Activated CD8-positive, alpha-beta T cell treated with anti-CD3 and anti-CD28 coated beads for 36 hours (primary cell): ENCODE measurements around the gene IRGC. TPM values are rescaled to one million over a fixed set of nuclear protein-coding genes. Genes with fewer than 3 reads are reported as not detected.

Source experiments
- ATAC-seq: fragments of 200-7000 bp; cut with Tn5 transposase; one replicate; pipeline ENCODE4 v1.10.0; 2021; ENCODE audit warnings: mild to moderate bottlenecking, moderate library complexity
- CTCF ChIA-PET: fragments of 350-600 bp; sonication (Branson Sonifier 250); formaldehyde crosslinking; loops from one replicate; lab custom pipeline; 2021; ENCODE audit warnings: antibody characterized with exemption; lab: Charles Lee
- POLR2A ChIA-PET: fragments of 350-600 bp; sonication (Branson Sonifier 250); formaldehyde crosslinking; loops from one replicate; lab custom pipeline; 2021; ENCODE audit warnings: antibody characterized with exemption; lab: Charles Lee
- DNase-seq: peaks from one replicate; pipeline ENCODE4 v3.0.0-alpha.2; 2020
- H3K27ac Mint-ChIP-seq: one replicate; pipeline ENCODE4 v1.8.0; 2021; ENCODE audit warnings: mild to moderate bottlenecking, mixed read lengths
- H3K27me3 Mint-ChIP-seq: one replicate; pipeline ENCODE4 v1.8.0; 2021; ENCODE audit warnings: mixed read lengths
- H3K36me3 Mint-ChIP-seq: one replicate; pipeline ENCODE4 v1.8.0; 2021; ENCODE audit warnings: low read depth, mixed read lengths
- H3K4me1 Mint-ChIP-seq: one replicate; pipeline ENCODE4 v1.8.0; 2021; ENCODE audit warnings: low read depth, mixed read lengths
- H3K4me3 Mint-ChIP-seq: one replicate; pipeline ENCODE4 v1.8.0; 2021; ENCODE audit warnings: mild to moderate bottlenecking, moderate library complexity, mixed read lengths
- H3K9me3 Mint-ChIP-seq: one replicate; pipeline ENCODE4 v1.8.0; 2021; ENCODE audit warnings: mixed read lengths
- intact Hi-C: fragments of 100-400 bp; cut with micrococcal nuclease; formaldehyde crosslinking; loops from one replicate; pipeline ENCODE4 v1.10.0; 2022
- total RNA-seq, 2 experiments: library from RNA; stranded (reverse); gene quantifications; one replicate each; pipeline ENCODE4 v1.2.3, GENCODE V29; 2021
- TF ChIP-seq, protein P1 (sequence below): fragments of 200-600 bp; IDR thresholded peaks from one replicate; pipeline ENCODE4 v1.8.0; 2022; ENCODE audit warnings: antibody characterized with exemption, mild to moderate bottlenecking

Gene IRGC
- total RNA-seq, 2 experiments from 2014 or later, result not detected

- no peaks in the 10 kb centered on the region for H3K9me3 Mint-ChIP-seq
- DNase-seq (no peak), ATAC-seq (no peak)
- ChIA-PET CTCF (interaction anchor here (1.2 to 1.8 kb wide), 2 partner anchors 21 to 56 kb away, joined by 3 read pairs; no protein-coding TSS in a partner anchor), POLR2A (no interaction called here)
- H3K4me3 Mint-ChIP-seq, result no peak overlapping the region
- TF ChIP-seq, protein P1, sequence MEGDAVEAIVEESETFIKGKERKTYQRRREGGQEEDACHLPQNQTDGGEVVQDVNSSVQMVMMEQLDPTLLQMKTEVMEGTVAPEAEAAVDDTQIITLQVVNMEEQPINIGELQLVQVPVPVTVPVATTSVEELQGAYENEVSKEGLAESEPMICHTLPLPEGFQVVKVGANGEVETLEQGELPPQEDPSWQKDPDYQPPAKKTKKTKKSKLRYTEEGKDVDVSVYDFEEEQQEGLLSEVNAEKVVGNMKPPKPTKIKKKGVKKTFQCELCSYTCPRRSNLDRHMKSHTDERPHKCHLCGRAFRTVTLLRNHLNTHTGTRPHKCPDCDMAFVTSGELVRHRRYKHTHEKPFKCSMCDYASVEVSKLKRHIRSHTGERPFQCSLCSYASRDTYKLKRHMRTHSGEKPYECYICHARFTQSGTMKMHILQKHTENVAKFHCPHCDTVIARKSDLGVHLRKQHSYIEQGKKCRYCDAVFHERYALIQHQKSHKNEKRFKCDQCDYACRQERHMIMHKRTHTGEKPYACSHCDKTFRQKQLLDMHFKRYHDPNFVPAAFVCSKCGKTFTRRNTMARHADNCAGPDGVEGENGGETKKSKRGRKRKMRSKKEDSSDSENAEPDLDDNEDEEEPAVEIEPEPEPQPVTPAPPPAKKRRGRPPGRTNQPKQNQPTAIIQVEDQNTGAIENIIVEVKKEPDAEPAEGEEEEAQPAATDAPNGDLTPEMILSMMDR, result no peak
- peaks cover 4% of the 10 kb centered on the region for H3K4me1 Mint-ChIP-seq
- intact Hi-C loops, result no loop called here
- H3K27me3 Mint-ChIP-seq, result no peaks in the 10 kb centered on the region
- no peak overlapping the region for H3K27ac Mint-ChIP-seq
- peaks cover 6% of the 10 kb centered on the region for H3K36me3 Mint-ChIP-seq
Measured at GRCh38 chr19:43724896-43725295, 9.0 kb downstream of the IRGC start.

DNA sequence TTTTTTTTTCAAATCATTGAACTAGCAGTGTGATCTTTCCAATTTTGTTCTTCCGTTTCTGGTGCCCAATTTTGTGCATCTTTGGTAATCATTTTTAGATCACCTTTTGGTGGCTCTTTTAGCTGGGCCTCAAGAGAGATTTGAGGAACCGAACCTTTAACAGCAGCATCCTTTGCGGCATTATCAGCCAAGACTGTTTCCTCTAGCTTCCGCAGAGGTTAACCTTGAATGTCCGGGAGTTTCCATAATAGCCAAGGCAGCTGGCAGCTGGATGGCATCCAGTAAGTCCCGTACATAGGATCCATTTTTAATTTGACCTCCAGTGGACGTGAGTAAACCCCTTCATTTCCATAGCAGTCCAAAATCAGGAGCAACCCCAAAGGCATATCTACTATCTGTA is 9.6 kb downstream of the IRGC start:
- H3K36me3 Mint-ChIP-seq, result peaks cover 8% of the 10 kb centered on the region
- H3K4me1 Mint-ChIP-seq, result peaks cover 4% of the 10 kb centered on the region
- no peak for DNase-seq
- no peak overlapping the region for H3K27ac Mint-ChIP-seq
- H3K4me3 Mint-ChIP-seq, result no peak overlapping the region
- no peaks in the 10 kb centered on the region for H3K9me3 Mint-ChIP-seq
- CTCF ChIA-PET, result interaction anchor here (1.8 kb wide), 1 partner anchor 57 kb away, joined by 3 read pairs; no protein-coding TSS in a partner anchor
- intact Hi-C loops, result no loop called here
- TF ChIP-seq, protein P1, result no peak
- H3K27me3 Mint-ChIP-seq, result no peaks in the 10 kb centered on the region
- POLR2A ChIA-PET, result interaction anchor here (1.3 kb wide), 1 partner anchor 29 kb away, joined by 3 read pairs; no protein-coding TSS in a partner anchor
- no peak for ATAC-seq

GRCh38 chr19:43726736-43727592 is 11.1 kb downstream of the IRGC start:
- ChIA-PET CTCF (no interaction called here), POLR2A (interaction anchor here (1.1 to 1.3 kb wide), 2 partner anchors 27 to 48 kb away, joined by 3 to 4 read pairs; no protein-coding TSS in a partner anchor)
- intact Hi-C loops, result no loop called here
- H3K27me3 Mint-ChIP-seq, result no peaks in the 10 kb centered on the region
- no peak overlapping the region for H3K4me3 Mint-ChIP-seq
- no peak for ATAC-seq
- TF ChIP-seq, protein P1, result no peak
- DNase-seq, result no peak
- no peaks in the 10 kb centered on the region for H3K9me3 Mint-ChIP-seq
- peaks cover 11% of the 10 kb centered on the region for H3K36me3 Mint-ChIP-seq
- no peak overlapping the region for H3K27ac Mint-ChIP-seq
- peaks cover 4% of the 10 kb centered on the region for H3K4me1 Mint-ChIP-seq

- Mint-ChIP-seq H3K36me3 (peaks cover 13% of the 10 kb centered on the region), H3K27ac (no peak overlapping the region), H3K4me3 (no peak overlapping the region), H3K27me3 (no peaks in the 10 kb centered on the region), H3K9me3 (no peaks in the 10 kb centered on the region), H3K4me1 (peaks cover 4% of the 10 kb centered on the region)
- TF ChIP-seq, protein P1, result no peak
- ChIA-PET POLR2A (no interaction called here), CTCF (no interaction called here)
- DNase-seq (no peak), ATAC-seq (no peak)
- intact Hi-C loops, result no loop called here
Measured at GRCh38 chr19:43727593-43727853, 11.6 kb downstream of the IRGC start.

DNA sequence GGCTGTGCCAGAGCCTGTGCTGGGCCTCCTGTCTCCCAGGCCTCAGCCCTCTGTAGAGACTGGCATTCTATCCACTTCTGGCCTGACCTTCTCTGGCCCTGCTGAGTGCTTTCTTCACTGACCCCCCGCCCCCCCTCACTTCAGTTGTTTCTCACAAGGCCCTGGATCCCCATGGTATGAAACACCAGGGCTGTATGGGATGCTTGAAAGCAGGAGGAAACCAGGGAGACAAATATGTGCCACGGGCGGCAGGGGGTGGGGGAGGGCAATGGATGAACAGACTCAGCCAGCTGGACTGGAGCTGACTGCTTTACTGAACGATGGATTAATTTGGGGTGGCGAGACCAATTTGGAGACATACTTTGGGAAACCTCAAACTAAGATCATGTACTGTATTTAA is 14.0 kb downstream of the IRGC start:
- H3K27ac Mint-ChIP-seq, result no peak overlapping the region
- ChIA-PET CTCF (interaction anchor here (1.8 kb wide), 1 partner anchor 15 kb away, joined by 7 read pairs; no protein-coding TSS in a partner anchor), POLR2A (no interaction called here)
- peaks cover 18% of the 10 kb centered on the region for H3K36me3 Mint-ChIP-seq
- H3K4me3 Mint-ChIP-seq, result no peak overlapping the region
- TF ChIP-seq, protein P1, result no peak
- H3K27me3 Mint-ChIP-seq, result no peaks in the 10 kb centered on the region
- ATAC-seq (no peak), DNase-seq (no peak)
- H3K9me3 Mint-ChIP-seq, result no peaks in the 10 kb centered on the region
- H3K4me1 Mint-ChIP-seq, result peaks cover 4% of the 10 kb centered on the region
- intact Hi-C loops, result no loop called here
